GM21390 (cell line): ENCODE results near the gene CACNA1G.

Source experiments
- ATAC-seq: cut with Tn5 transposase; IDR thresholded peaks from one replicate; pipeline ENCODE4 v1.9.1; 2021; ENCODE audit not compliant: unreplicated experiment

CACNA1G gene

GRCh38 chr17:50665838-50666237 lies 105.3 kb downstream of the CACNA1G start:
- no peak for ATAC-seq

GRCh38 chr17:50666316-50666715 lies 105.8 kb downstream of the CACNA1G start:
- ATAC-seq, result no peak

- no peak for ATAC-seq
Observed at GRCh38 chr17:50667259-50668024, 106.9 kb downstream of the CACNA1G start.

GRCh38 chr17:50668025-50668837 lies 107.7 kb downstream of the CACNA1G start:
- no peak for ATAC-seq

- ATAC-seq, result no peak
Observed at GRCh38 chr17:50668838-50669581, 108.5 kb downstream of the CACNA1G start.

GRCh38 chr17:50672071-50672470 lies 111.6 kb downstream of the CACNA1G start:
- ATAC-seq, result no peak

GRCh38 chr17:50672831-50673551 lies 112.5 kb downstream of the CACNA1G start:
- no peak for ATAC-seq

GRCh38 chr17:50675190-50675589 lies 114.7 kb downstream of the CACNA1G start:
- no peak for ATAC-seq

GRCh38 chr17:50675627-50676026 lies 115.1 kb downstream of the CACNA1G start:
- ATAC-seq, result no peak

GRCh38 chr17:50676065-50676975 lies 115.8 kb downstream of the CACNA1G start:
- no peak for ATAC-seq
